LNCAP (cell line): ENCODE measurements around the gene RUFY2.
A peak's percentile ranks its signal among the peaks of the same experiment; 100 is the strongest.

Source experiments
- TF ChIP-seq, protein P1 (sequence below): fragments of 450-650 bp; IDR thresholded peaks from 2 replicates; pipeline ENCODE4 v1.5.1; 2017; ENCODE audit warnings: mild to moderate bottlenecking

The RUFY2 gene

DNA sequence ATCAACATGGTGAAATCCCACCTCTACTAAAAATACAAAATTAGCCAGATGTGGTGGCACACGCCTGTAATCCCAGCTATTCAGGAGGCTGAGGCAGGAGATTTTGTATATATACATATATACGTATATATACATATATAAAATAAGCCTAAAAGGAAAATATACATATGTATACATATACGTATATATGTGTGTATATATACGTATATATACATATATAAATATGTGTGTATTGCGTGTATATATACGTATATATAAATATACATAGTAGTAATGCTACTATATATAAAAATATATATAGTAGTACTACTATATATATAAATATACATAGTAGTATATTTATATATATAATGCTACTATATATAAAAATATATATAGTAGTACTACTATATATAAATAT lies 47.9 kb downstream of the RUFY2 start:
- TF ChIP-seq, protein P1, sequence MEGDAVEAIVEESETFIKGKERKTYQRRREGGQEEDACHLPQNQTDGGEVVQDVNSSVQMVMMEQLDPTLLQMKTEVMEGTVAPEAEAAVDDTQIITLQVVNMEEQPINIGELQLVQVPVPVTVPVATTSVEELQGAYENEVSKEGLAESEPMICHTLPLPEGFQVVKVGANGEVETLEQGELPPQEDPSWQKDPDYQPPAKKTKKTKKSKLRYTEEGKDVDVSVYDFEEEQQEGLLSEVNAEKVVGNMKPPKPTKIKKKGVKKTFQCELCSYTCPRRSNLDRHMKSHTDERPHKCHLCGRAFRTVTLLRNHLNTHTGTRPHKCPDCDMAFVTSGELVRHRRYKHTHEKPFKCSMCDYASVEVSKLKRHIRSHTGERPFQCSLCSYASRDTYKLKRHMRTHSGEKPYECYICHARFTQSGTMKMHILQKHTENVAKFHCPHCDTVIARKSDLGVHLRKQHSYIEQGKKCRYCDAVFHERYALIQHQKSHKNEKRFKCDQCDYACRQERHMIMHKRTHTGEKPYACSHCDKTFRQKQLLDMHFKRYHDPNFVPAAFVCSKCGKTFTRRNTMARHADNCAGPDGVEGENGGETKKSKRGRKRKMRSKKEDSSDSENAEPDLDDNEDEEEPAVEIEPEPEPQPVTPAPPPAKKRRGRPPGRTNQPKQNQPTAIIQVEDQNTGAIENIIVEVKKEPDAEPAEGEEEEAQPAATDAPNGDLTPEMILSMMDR = no peak

DNA sequence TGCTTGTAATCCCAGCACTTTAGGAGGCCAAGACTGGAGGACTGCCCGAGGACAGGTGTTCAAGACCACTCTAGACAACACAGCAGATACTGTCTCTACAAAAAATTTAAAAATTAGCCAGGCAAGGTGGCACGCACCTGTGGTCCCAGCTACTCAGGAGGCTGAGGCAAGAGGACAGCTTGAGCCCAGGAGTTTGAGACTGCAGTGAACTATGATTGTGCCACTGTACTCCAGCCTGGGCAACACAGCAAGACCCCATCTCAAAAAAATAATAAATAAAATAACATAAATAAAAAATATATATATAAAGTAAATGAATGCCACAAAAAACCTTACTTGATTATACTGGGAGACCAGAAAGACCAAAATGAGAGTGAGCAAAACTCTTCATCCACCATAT lies 53.5 kb downstream of the RUFY2 start:
- TF ChIP-seq, protein P1 = no peak

DNA sequence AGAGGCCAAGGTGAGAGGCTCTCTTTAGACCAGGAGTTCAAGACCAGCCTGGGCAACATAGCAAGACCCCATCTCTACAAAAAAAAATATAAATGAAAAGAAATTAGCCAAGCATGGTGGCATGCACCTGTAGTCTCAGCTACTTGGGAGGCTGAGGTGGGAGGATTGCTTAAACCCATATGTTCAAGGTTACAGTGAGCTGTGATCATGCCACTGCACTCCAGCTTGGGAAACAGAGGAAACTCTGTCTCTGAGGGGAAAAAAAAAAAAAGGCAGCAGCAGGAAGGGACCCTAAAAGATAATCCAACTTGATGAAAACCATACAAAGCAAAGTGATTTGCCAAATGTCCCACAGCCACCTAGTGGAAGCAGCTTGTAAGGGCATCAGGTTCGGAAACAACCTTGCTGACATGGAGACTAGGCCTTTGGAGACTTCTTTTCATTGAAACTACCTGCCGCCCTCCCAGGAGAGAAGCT lies 58.8 kb downstream of the RUFY2 start:
- TF ChIP-seq, protein P1 = peak; percentile 77

DNA sequence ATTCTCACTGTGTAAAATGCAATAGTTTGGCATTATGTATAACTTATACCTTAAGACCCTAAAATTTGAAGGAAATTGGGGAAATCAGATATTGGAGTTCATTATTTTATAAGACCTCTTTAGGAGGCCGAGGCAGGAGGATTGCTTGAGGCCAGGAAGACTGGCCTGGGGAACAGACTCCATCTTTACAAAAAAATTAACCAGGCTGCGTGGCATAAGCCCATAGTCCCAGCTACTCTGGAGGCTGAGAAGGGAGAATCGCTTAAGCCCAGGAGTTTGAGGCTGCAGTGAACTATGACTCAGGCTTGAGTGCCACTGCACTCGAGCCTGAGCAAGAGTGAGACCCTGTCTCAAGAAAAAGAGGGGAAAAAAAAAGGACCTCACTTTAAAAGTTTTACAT lies 60.3 kb downstream of the RUFY2 start:
- TF ChIP-seq, protein P1 = no peak

DNA sequence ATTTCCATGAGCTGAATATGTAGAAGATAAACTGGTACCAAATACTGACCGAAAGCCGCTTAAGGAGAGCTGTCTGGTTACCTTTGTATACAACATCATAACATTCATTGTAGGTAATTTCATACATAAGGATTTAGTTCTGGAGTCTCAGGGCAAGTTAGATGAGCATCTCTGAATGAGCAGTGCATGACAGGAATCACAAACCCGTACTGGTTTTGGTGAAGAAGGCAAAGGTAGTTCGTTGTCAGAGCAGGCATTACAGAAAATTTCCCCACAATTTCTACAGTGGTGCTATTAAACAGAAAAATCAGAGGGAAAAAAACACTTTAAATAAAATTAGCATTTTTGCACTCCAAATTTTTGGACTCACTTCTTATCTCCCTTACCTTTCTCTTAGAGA lies 61.5 kb downstream of the RUFY2 start:
- TF ChIP-seq, protein P1 = no peak

DNA sequence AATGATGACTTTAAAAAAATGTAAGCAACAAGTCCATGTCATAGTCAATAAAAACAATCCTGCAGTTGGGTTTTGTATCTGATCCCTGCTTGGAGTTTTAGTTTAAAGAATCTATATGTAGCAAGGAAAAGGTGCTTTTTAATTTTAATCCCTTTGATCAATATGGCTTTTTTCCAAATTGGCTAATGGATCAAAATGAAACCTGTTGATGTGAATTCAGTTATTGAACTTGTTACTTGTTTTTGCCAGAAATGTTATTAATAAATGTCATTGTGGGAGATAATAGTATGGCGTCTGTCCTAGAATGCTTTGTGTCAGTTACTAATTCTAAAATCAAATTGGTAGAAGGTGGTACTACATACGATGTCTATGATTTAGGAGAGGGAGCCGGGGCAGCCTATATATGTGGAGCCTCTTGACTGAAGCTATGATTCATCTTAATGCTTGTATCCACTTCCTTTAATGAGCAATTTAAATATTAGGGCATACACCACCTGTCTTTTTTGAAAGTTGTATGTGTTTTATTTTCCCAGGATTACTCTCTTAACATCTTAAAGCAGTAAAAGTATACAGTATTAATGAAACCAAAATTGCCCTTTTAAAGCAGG lies 64.1 kb downstream of the RUFY2 start:
- TF ChIP-seq, protein P1 = no peak

DNA sequence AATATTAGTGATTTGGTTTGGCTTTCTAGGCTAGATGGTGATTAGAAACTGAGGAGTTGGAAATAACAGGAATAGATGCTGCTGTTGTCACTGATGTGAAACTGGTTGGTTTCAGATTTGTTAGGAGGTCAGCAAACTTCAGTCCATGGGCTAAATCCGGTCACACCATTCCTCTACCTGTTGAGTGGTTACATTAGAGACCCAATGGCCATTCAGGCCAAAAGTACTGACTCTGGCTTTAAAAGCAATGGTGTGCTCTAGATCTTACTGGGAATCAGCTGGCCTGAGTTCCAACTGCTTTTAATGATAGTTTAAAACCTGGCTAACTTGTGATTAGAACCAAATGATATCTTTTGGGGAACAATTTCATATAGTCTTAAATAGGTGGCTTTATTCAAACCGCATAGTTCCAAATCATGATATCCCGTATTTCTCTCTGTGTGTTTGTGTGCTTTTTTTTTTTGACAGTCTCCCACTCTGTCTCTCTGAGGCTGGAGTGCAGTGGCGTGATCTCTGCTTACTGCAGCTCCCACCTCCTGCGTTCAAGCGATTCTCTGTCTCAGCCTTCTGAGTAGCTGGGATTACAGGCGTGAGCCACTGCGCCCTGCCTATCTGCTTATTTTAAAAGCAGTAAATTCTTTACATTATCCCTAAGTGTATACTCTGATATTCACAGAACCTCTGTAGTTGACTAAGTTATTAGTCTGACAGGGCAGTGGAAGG lies 66.6 kb downstream of the RUFY2 start:
- TF ChIP-seq, protein P1 = no peak
